Kidney epithelial cell (primary cell): ENCODE measurements around the gene AMPD2. TPM values are rescaled to one million over a fixed set of nuclear protein-coding genes. Genes with fewer than 3 reads are reported as not detected.

ENCODE experiments used
- DNase-seq: peaks from one replicate; pipeline ENCODE4 v3.0.0-alpha.2; 2010; ENCODE audit warnings: low read depth
- H3K27me3 ChIP-seq: 2 replicates; pipeline ENCODE4 v1.6.0; 2011; ENCODE audit warnings: low read length; ENCODE audit not compliant: control insufficient read depth, insufficient read depth
- H3K36me3 ChIP-seq: 2 replicates; pipeline ENCODE4 v1.5.1; 2011; ENCODE audit warnings: low read length; ENCODE audit not compliant: control insufficient read depth, insufficient read depth
- H3K4me3 ChIP-seq: 2 replicates; pipeline ENCODE4 v1.5.1; 2011; ENCODE audit warnings: low read depth, mild to moderate bottlenecking, control low read depth, low read length
- CTCF ChIP-seq: IDR thresholded peaks from 2 replicates; pipeline ENCODE4 v1.5.1; 2011; ENCODE audit warnings: mild to moderate bottlenecking, moderate library complexity, low read length, control low read depth, inconsistent platforms; ENCODE audit not compliant: insufficient read depth, poor library complexity, severe bottlenecking
- total RNA-seq: library from RNA; depleted of rRNA; stranded (reverse); fragments of >200 nt; gene quantifications from 2 replicates; pipeline ENCODE4 v1.2.3, GENCODE V29; 2015

AMPD2 gene
- total RNA-seq, 1 donor from 2014 or later: 65.7 TPM

- no peak for TF ChIP-seq CTCF
- Histone ChIP-seq H3K4me3 (no peak overlapping the region), H3K36me3 (no peaks in the 10 kb centered on the region), H3K27me3 (no peaks in the 10 kb centered on the region)
- DNase-seq: peak; percentile 53
Observed at GRCh38 chr1:109595531-109595930, 24.1 kb upstream of the AMPD2 start.

GRCh38 chr1:109598156-109598555, 21.5 kb upstream of the AMPD2 start:
- Histone ChIP-seq H3K36me3 (no peaks in the 10 kb centered on the region), H3K4me3 (no peak overlapping the region), H3K27me3 (no peaks in the 10 kb centered on the region)
- DNase-seq: no peak
- no peak for TF ChIP-seq CTCF

- Histone ChIP-seq H3K4me3 (no peak overlapping the region), H3K36me3 (no peaks in the 10 kb centered on the region), H3K27me3 (no peaks in the 10 kb centered on the region)
- peak; percentile 32 for TF ChIP-seq CTCF
- no peak for DNase-seq
Observed at GRCh38 chr1:109598655-109599054, 21.0 kb upstream of the AMPD2 start.

- TF ChIP-seq CTCF: no peak
- no peaks in the 10 kb centered on the region for H3K36me3 ChIP-seq
- no peak overlapping the region for H3K4me3 ChIP-seq
- no peak for DNase-seq
- no peaks in the 10 kb centered on the region for H3K27me3 ChIP-seq
Observed at GRCh38 chr1:109603229-109603628, 16.4 kb upstream of the AMPD2 start.

GRCh38 chr1:109605381-109605780, 14.3 kb upstream of the AMPD2 start:
- TF ChIP-seq CTCF: no peak
- H3K36me3 ChIP-seq: no peaks in the 10 kb centered on the region
- H3K27me3 ChIP-seq: no peaks in the 10 kb centered on the region
- no peak for DNase-seq
- H3K4me3 ChIP-seq: no peak overlapping the region

GRCh38 chr1:109609881-109610280, 9.8 kb upstream of the AMPD2 start:
- no peak for TF ChIP-seq CTCF
- no peaks in the 10 kb centered on the region for H3K27me3 ChIP-seq
- no peak overlapping the region for H3K4me3 ChIP-seq
- DNase-seq: no peak
- H3K36me3 ChIP-seq: no peaks in the 10 kb centered on the region
